ENCODE measurements around the gene KRT2. TPM values are rescaled to one million over a fixed set of nuclear protein-coding genes. Genes with fewer than 3 reads are reported as not detected.

Gene KRT2
- total RNA-seq, 1 experiment from 2014 or later: not detected

GRCh38 chr12:52685406-52685890 lies 33.4 kb upstream of the KRT2 start:
- Mint-ChIP-seq H3K4me3 (ENCODE audit: low read depth, unreplicated experiment) (no peak overlapping the region), H3K27me3 (ENCODE audit: unreplicated experiment) (peaks cover 72% of the 10 kb centered on the region), H3K27ac (ENCODE audit: unreplicated experiment) (no peak overlapping the region), H3K9me3 (ENCODE audit: low read depth, unreplicated experiment) (no peaks in the 10 kb centered on the region), H3K4me1 (ENCODE audit: low read depth, unreplicated experiment) (peaks cover 10% of the 10 kb centered on the region), H3K36me3 (ENCODE audit: insufficient read depth, unreplicated experiment) (no peaks in the 10 kb centered on the region)
- no peak for DNase-seq
- CTCF ChIA-PET: interaction anchor here (0.5 kb wide), 1 partner anchor 60 kb away, joined by 3 read pairs; no protein-coding TSS in a partner anchor
- intact Hi-C loops (cut with micrococcal nuclease; ENCODE audit: unreplicated experiment): no loop called here
- no TSS peak for BruUV-seq (replicated peaks)
- no peak for TF ChIP-seq CTCF (IDR thresholded peaks at IDR 0.05; ENCODE audit: unreplicated experiment)

- no peak for TF ChIP-seq CTCF (IDR thresholded peaks at IDR 0.05; ENCODE audit: unreplicated experiment)
- Mint-ChIP-seq H3K9me3 (ENCODE audit: low read depth, unreplicated experiment) (no peaks in the 10 kb centered on the region), H3K27ac (ENCODE audit: unreplicated experiment) (no peak overlapping the region), H3K4me3 (ENCODE audit: low read depth, unreplicated experiment) (no peak overlapping the region), H3K36me3 (ENCODE audit: insufficient read depth, unreplicated experiment) (no peaks in the 10 kb centered on the region), H3K4me1 (ENCODE audit: low read depth, unreplicated experiment) (peaks cover 10% of the 10 kb centered on the region), H3K27me3 (ENCODE audit: unreplicated experiment) (peaks cover 64% of the 10 kb centered on the region)
- CTCF ChIA-PET: no interaction called here
- intact Hi-C loops (cut with micrococcal nuclease; ENCODE audit: unreplicated experiment): no loop called here
- BruUV-seq (replicated peaks): no TSS peak
- DNase-seq: no peak
These were observed 32.4 kb upstream of the KRT2 start for GRCh38 chr12:52684431-52684830.

DNA sequence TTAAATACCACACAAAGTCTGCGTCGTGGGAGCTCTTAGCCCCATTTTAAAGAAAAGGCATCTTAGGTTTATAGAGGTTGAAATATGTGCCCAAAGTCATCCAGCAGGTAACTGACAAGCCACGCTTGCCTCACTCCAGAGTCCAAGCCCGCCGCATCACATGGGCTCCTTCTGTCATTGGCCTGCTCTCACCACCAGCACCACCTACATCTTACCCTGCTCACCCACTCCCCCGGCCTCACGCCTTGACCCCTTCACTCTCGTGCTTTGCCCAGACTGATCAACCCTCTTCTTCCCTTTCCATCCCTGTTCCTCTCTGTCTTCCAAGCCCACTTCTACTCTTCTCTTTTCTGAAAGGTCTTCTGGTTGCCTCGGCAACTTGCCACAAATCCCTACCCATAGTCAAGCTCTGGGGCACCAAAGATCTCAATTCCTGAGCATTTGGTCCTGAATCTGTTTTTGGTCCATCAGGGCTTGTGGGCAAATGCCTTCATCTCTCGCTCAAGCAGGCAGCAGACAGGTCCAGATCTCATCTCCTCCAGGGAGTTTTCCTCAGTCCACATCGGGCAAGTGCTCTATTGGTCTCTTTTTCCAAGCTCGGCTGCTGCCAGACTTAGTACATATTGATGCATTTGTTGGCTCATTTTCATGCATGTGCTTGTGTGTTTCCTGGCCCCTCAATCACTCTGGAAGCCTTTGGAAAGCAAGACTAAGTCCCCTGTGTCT lies 31.7 kb upstream of the KRT2 start:
- intact Hi-C loops (cut with micrococcal nuclease; ENCODE audit: unreplicated experiment): no loop called here
- CTCF ChIA-PET: interaction anchor here (0.5 kb wide), 1 partner anchor 847 kb away, joined by 3 read pairs; no protein-coding TSS in a partner anchor
- no peak overlapping the region for H3K4me3 Mint-ChIP-seq (ENCODE audit: low read depth, unreplicated experiment)
- TF ChIP-seq CTCF (IDR thresholded peaks at IDR 0.05; ENCODE audit: unreplicated experiment): no peak
- no TSS peak for BruUV-seq (replicated peaks)
- no peaks in the 10 kb centered on the region for H3K36me3 Mint-ChIP-seq (ENCODE audit: insufficient read depth, unreplicated experiment)
- peaks cover 10% of the 10 kb centered on the region for H3K4me1 Mint-ChIP-seq (ENCODE audit: low read depth, unreplicated experiment)
- no peak for DNase-seq
- H3K27me3 Mint-ChIP-seq (ENCODE audit: unreplicated experiment): peaks cover 57% of the 10 kb centered on the region
- H3K9me3 Mint-ChIP-seq (ENCODE audit: low read depth, unreplicated experiment): no peaks in the 10 kb centered on the region
- H3K27ac Mint-ChIP-seq (ENCODE audit: unreplicated experiment): no peak overlapping the region

DNA sequence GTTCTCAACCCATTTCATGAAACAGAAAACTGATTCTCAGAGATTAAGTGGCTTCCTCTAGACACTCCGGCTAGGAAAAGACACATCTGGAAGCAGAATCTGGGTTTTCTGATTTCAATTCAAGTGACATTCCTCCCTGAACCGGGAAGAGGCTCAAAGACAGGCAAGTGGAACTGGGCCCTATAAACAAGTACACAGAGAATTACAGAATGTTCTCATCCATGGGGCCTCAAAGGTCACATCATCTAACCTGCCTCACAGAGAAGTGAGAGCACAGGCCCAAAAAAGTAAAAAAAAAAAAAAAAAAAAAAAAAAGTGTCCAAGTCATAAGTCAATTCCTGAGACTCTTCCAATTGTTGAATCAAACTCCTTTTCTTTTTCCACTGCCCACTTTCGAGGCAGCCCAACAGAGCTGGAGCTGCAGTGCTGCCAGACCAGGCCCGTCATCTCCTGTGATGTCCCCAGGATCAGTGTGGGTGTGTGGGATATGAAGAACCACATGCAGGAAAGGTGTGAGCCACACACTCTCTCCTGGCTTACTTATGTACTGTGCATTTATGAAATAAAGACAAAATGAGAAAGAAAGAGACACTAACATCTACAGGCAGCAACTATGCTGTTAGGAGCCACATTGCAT lies 31.0 kb upstream of the KRT2 start:
- H3K9me3 Mint-ChIP-seq (ENCODE audit: low read depth, unreplicated experiment): no peaks in the 10 kb centered on the region
- peaks cover 7% of the 10 kb centered on the region for H3K4me1 Mint-ChIP-seq (ENCODE audit: low read depth, unreplicated experiment)
- H3K36me3 Mint-ChIP-seq (ENCODE audit: insufficient read depth, unreplicated experiment): no peaks in the 10 kb centered on the region
- no TSS peak for BruUV-seq (replicated peaks)
- intact Hi-C loops (cut with micrococcal nuclease; ENCODE audit: unreplicated experiment): no loop called here
- H3K27me3 Mint-ChIP-seq (ENCODE audit: unreplicated experiment): peaks cover 51% of the 10 kb centered on the region
- H3K4me3 Mint-ChIP-seq (ENCODE audit: low read depth, unreplicated experiment): no peak overlapping the region
- no peak for TF ChIP-seq CTCF (IDR thresholded peaks at IDR 0.05; ENCODE audit: unreplicated experiment)
- CTCF ChIA-PET: no interaction called here
- no peak overlapping the region for H3K27ac Mint-ChIP-seq (ENCODE audit: unreplicated experiment)
- DNase-seq: no peak
